Activated naive CD8-positive, alpha-beta T cell treated with anti-CD3 and anti-CD28 coated beads, Interleukin-2, amount 50 U/mL, for 16 hours (primary cell): ENCODE results near the gene CTSE.
"Not testable (repeated sequence)": the region's sequence is repeated elsewhere in the genome, so short reads cannot be mapped to it uniquely, and the experiment has no call there.

Experiments used
- DNase-seq: peaks from one replicate; pipeline ENCODE4 v3.0.0-alpha.2; 2020; ENCODE audit warnings: low read depth, low spot score

The CTSE gene

DNA sequence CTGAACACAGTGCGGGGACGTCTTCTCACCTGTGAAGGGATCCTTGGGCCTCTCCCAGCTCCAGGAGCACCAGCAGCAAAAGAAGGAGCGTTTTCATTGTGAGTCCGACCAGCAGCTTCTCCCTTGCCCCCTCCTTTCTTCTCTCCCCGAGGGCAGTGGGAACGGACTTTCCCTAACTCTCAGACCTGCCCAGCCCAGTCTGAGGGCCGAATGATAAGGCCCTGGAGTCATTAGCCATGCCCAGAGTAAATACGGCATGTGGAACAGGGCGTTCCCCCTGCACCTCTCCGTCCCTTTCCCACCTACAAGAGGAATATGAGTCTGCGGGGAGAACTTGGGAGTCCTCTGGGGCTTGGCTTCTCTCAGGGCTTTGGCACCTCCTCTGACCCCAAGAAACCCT lies at the start of gene CTSE:
CTSE (minus strand) TSS at position 201 of the 400 bp plus-strand sequence; CDS start at position 97, 104 bp downstream.
- no peak for DNase-seq

DNA sequence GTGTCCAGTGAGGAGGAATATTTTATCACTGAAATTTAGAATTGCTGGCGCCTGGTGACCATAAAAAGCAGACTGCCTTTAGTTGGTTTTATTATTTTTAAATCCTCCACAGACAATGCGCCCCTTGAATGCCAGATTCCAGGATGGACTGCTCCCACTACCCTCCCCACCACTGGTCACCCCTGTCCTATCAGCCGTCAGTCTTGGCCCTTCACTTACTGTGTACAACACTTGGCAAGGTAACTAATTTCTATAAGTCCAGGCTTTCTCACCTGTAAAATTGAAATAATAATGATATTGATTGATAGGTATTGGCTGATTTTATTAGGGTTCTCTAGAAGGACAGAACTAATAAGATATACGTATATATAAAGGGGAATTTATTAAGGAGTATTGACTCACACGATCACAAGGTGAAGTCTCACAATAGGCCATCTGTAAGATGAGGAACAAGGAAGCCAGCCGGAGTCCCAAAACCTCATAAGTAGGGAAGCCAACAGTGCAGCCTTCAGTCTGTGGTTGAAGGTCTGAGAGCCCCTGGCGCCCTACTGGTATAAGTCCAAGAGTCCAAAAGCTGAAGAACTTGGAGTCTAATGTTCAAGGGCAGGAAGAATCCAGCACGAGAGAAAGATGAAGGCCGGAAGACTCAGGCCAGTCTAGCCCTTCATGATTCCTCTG lies 47.1 kb upstream of the CTSE start:
- DNase-seq, result no peak

DNA sequence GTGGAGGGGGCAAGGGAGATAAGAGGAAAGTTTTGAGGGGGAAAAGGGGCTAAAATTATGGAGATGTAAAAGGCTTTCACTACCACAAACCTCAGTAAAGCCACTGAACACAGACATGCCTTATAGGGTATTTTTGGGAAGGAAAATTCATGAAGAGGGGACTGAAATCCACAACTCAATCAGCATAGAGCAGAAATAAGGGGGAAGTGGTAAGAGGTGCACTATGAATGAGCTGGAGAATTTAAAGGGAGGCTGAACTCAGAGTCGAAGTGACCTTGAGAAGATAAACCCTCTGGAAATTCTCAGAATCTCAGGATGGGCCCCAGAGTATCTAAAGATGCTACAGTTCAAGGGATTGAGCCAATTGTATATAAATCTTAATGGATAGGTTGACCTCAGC lies 44.6 kb upstream of the CTSE start:
- no peak for DNase-seq

DNA sequence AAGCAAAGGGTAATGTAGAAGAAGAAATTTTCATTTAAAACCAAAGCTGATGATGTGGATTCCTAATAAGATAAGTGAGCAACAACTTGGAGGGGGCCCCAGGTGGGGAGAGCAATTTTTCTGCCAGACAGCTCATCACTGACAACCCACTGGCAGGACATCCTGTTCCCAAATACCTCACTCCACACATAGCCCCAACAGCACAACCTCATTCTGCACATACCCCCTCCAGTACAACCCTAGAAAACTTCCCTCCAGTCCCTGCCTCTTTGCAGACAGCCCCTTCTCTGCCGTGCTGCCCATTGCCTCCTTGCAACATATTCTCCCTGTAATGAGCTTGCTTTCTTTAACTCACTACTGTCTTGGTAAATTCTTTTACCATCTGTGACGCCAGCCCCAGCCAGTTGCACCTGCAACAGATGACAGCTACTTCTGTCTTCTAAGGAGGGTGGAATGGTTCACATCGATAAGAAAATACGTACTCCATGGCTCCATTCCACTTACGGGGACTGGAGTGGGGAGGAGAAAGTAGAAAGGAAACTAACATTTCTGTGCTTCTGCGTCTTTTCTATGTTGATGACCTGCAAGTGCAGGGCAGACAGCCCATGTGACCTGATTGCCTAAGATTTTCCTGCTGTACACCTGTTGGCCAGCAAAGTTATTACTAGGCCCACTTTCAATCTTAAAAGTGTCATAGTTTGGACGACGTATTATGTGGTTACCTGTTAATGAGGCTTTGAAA lies 44.0 kb upstream of the CTSE start:
- no peak for DNase-seq

DNA sequence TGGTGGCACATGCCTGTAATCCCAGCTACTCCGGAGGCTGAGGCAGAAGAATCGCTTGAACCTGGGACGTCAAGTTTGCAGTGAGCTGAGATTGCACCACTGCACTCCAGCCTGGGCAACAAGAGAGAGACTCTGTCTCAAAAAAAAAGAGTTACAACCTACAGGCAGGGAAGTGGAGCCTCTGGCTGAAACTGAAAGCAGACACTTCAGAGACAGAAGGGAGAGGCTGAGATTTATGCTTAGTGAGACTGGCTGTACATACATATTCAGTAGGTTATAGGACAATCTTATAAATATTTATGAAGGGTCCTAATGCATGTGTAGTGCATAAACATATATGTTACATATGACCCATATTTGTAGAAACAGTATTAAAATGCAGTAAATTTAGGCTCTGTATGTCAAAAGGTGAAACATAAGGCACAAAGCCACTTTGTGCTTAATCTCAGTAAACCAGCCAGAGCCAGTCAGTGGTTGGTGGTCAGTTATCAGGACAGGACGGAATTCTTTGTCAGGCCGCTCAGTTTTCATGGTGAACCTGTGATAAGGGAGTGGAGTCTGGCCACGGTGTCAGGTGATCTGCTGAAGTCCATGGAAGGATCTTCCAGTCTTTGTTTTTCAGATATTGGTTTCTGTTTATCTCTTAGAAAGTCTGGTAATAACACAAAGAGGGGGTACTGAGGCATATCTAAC lies 42.9 kb upstream of the CTSE start:
- no peak for DNase-seq

DNA sequence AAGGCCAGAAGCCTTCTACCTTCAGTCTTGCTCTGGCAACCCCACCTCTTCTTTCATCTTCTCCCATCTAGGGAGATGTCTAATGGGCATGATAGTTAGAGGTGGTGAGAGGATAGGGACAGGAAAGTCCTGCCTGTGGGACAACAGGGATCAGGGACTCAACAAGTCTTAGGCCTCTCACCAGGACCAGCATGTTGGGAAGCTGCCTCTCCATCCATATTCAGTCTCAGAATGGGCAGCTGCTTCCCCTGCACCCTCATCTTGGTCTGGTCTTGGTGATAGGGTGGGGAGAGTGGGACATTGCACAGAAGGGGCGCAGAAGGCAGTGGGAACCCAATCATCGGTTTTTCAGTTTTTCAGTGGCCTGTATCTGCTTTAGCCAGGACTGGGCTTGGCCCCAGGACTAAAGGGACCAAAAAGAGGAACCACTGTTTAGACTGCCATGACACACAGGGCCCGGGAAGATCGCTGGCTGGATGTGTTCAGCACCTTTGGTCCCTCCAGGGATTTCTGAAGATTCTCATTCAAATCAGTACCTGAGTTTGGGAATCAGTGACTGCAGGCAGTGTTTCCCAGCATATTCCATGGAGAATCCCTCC lies 42.0 kb upstream of the CTSE start:
- DNase-seq, result no peak

DNA sequence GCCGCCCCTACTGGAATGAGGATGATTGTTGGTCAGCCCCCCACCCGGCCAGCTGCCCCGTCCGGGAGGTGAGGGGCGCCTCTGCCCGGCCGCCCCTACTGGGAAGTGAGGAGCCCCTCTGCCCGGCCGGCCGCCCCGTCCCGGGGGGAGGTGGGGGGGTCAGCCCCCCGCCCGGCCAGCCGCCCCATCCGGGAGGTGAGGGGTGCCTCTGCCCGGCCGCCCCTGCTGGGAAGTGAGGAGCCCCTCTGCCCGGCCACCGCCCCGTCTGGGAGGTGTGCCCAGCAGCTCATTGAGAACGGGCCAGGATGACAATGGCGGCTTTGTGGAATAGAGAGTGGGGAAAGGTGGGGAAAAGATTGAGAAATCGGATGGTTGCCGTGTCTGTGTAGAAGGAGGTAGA lies 40.8 kb upstream of the CTSE start:
- not testable (repeated sequence) for DNase-seq

DNA sequence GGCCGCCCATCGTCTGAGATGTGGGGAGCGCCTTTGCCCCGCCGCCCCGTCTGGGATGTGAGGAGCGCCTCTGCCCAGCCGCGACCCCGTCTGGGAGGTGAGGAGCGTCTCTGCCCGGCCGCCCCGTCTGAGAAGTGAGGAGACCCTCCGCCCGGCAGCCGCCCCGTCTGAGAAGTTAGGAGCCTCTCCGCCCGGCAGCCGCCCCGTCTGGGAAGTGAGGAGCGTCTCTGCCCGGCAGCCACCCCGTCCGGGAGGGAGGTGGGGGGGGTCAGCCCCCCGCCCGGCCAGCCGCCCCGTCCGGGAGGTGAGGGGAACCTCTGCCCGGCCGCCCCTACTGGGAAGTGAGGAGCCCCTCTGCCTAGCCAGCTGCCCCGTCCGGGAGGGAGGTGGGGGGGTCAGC lies 40.3 kb upstream of the CTSE start:
- DNase-seq, result not testable (repeated sequence)

DNA sequence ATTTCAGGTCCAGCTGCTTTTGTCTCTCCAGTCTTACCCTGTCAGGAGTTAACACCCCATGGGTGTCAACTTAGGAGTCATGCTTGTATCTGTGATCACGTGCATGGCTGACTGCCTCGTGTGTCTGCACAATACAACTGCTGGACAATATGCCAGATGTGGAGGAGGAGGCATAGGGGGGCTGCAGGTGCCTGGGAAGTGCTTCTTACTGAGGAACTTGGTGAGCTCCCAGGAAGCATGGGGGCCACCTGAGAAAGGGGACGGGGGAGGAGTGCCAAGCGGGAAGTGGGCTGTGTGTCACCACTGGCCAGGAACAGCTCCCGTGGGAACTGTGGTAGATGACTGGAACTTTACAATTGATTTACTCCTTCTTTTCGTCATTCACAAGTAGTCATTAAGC lies 38.8 kb upstream of the CTSE start:
- no peak for DNase-seq

DNA sequence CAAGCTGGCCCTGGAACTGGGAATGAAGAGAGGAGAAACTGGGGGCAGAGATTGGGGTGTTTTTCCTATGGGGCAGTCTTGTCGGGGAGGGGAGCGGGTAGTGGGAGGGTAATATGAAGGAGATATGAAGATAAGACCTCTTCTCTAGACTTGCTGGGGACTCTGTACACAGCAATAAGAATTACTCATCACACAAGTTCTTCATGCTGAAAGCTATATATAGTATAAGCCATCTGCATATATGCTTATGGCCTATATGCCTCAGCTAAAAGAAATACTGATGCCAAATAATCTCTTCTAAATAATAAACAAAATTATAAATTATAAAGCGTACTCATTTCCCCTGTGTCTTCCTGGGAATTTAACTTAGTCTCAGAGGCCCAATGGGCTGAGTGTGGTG lies 37.1 kb upstream of the CTSE start:
- no peak for DNase-seq

DNA sequence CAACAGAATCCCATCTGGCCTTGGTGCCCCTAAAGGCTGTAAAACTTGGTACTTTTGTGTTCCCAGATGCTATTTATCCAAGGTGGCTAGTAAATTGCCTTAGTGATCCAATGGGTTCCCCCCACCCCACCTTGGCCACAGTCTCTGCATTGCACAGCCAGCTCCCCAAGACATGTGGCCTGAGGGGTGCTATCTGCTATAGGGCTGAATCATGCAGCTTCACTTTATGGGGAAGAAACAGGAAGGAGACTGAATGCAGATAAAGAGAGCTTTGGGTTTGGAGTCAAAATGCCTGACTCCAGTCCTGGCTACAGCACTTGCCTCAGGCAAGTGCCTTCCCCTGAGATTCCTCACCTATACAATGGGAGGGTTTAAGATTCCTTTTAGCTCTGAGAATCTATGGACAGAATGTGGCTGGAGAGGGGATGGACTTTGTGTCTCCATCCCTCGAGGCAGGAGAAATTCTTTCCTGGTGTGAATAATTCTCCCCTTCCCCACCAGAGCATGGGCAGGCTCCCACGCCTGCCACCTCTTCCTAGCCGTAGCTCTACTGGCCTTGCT lies 35.7 kb upstream of the CTSE start:
- DNase-seq, result no peak

DNA sequence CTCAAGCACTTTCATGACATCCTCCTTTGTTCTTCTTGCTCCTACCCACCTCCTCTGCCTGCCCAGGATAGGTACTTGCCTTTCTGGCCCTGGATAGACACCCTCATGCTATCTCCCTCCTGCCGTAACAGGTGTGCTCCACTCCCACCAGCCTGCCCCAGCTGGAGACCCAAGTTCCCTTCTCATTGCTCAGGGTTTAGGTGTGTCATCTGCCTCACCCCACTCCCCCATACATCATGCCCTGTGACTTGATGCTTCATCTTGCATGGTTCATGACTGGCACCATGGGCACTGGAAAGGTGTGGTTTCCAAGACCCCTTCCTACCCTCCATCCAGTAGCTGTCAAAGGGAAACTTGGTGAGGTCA lies 35.2 kb upstream of the CTSE start:
- no peak for DNase-seq

DNA sequence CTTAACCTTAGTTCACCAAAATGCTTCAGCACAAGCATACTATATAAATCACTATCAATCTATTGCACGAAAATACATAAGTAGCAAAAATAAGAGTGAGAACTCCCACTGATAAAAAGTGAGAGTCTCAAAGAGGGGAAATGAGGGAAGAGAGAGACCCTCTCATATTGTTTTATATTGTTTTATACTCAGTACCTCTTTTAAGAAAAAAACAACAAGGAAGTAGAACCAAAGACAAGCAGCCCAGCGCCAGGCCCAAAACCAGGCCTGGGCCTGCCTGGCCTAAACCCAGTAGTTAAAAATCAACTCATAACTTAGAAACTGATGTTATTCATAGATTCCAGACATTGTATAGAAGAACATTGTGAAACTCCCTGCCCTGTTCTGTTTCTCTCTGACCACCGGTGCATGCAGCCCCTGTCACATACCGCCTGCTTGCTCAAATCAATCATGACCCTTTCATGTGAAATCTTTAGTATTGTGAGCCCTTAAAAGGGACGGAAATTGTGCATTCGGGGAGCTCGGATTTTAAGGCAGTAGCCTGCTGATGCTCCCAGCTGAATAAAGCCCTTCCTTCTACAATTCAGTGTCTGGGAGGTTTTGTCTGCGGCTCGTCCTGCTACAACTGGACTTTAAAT lies 34.7 kb upstream of the CTSE start:
- DNase-seq, result not testable (repeated sequence)

DNA sequence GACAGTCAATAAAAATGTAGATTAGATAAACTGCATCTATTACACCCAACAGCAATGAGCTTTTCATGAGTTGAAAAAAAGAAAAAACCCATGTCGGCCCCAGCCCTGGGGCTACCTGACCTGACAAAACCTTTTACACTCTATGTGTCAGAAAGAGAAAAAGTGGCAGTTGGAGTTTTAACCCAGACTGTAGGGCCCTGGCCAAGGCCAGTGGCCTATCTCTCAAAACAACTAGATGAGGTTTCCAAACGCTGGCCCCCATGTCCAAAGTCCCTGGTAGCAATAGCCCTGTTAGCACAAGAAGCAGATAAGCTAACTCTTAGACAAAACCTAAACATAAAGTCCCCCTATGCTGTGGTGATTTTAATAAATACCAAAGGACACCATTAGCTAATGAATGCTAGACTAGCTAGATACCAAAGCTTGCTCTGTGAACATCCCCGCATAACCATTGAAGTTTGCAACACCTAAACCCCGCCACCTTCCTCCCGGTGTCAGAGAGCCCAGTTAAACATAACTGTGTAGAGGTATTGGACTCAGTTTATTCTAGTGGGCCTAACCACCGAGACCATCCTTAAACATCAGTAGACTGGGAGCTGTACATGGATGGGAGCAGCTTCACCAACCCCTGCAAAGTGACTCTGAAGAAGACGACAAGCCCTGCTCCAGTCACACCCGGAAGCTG lies 32.1 kb upstream of the CTSE start:
- not testable (repeated sequence) for DNase-seq

DNA sequence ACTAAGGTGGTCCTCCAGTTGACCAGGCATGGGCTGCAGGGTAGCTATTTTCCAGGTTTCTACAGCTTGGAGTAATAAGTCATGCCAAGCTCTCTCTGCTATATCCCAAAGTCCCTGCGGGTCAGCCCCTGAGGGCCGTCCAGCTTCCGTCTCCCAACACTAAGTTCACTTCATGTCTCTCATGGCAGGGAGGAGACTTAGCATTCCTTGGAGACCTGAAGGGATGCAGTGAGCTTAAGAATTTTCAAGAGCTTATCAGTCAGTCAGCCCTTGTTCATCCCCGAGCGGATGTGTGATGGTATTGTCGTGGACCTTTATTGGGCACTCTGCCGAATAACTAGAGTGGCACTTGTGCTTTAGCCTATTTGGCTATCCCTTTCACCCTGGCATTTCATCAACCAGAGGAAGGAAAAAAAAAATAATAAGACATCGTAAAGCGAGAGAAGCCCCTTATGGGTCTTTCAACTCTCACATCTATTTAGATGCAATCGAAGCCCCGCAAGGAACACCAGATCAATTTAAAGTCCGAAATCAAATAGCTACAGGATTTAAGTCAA lies 31.5 kb upstream of the CTSE start:
- not testable (repeated sequence) for DNase-seq

DNA sequence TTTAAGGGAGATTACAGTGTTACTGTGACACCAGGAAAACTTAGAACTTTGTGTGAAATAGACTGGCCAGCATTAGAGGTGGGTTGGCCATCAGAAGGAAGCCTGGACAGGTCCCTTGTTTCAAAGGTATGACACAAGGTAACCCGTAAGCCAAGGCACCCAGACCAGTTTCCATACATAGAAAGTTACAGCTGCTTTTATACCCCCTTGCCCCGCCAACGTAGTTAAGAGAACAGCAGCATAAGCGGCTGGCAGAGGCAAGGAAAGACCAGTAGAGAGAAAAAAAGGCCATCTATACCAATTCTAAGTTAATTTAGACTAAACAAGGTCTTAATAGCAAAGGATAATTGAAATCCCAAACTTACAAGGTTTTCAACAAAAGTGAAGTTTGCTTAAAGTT lies 29.9 kb upstream of the CTSE start:
- DNase-seq, result not testable (repeated sequence)

DNA sequence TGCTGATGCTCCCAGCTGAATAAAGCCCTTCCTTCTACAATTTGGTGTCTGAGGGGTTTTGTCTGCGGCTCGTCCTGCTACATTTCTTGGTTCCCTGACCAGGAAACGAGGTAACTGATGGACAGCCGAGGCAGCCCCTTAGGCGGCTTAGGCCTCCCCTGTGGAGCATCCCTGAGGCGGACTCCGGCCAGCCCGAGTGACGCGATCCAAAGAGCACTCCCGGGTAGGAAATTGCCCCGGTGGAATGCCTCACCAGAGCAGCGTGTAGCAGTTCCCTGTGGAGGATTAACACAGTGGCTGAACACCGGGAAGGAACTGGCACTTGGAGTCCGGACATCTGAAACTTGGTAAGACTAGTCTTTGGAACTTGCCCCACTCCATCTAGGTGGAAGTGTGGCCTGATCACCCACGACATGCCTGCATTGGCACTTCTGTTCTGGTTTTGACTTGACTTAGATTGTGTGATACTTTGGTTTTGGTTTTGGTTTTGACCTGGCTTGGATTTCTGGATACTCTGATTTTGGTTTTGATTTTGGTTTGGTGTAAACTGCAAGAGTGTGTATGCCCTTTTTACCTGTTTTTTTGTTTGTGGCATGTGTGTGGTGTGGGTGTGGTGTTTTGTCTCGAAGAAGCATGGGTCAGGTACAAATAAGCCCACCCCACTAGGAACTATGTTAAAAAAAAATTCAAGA lies 29.4 kb upstream of the CTSE start, which contains the start of gene RHEX:
RHEX (plus strand) TSS at position 255 of the 692 bp plus-strand sequence. CDS start 44,656 bp downstream, outside the sequence.
- not testable (repeated sequence) for DNase-seq

DNA sequence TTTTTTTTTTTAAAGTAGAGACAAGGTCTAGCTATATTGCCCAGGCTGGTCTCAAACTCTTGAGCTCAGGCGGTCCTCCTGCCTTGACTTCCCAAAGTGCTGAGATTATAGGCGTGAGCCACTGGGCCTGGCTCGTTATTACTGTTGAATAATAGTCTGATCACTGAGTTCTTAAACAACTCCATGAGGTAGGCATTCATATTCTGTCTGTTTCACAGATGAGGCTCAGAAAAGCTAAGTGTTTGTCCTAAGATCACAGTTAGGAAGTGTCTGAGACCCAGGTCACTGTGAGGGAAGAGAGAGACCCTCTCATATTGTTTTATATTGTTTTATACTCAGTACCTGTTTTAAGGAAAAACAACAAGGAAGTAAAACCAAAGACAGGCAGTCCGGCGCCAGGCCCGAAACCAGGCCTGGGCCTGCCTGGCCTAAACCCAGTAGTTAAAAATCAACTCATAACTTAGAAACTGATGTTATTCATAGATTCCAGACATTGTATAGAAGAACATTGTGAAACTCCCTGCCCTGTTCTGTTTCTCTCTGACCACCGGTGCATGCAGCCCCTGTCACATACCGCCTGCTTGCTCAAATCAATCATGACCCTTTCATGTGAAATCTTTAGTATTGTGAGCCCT lies 28.7 kb upstream of the CTSE start:
- DNase-seq, result not testable (repeated sequence)

DNA sequence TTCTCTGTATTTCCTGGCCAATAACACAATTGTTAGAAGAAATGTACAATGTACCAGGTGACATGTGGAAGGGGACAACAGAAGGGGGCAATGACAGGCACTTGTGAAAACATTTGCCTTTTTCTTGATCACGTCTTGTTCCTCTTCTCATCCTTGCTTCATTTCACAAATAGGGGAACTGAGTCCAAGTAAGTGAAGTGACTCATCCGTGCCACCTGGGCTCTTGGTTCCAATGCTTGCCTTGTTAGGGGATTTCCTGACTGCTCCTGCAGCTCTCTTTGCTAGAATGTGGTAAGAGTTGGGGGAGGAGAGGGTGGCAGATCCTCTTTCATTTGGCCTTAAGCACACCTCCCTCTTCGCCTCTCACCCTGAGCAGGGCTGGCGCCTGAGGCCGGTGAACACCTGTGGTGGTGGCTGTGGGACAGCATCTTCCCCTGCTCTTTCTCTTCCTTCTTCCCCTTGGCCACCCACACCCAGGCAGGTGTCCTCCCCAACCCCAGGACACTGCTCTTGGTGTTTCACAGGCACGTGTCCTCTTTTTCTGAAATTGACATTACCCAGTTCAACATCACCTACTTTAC lies 27.1 kb upstream of the CTSE start:
- peak; percentile 14 for DNase-seq
